GM21717 (cell line): Measurements from ENCODE around the gene KAT6B.
A peak's percentile ranks its signal among the peaks of the same experiment; 100 is the strongest.
"Not testable (repeated sequence)": the region's sequence is repeated elsewhere in the genome, so short reads cannot be mapped to it uniquely, and the experiment has no call there.

Source experiments
- ATAC-seq: cut with Tn5 transposase; IDR thresholded peaks from one replicate; pipeline ENCODE4 v1.9.1; 2021; ENCODE audit warnings: mild to moderate bottlenecking, moderate library complexity; ENCODE audit not compliant: unreplicated experiment

Gene KAT6B

DNA sequence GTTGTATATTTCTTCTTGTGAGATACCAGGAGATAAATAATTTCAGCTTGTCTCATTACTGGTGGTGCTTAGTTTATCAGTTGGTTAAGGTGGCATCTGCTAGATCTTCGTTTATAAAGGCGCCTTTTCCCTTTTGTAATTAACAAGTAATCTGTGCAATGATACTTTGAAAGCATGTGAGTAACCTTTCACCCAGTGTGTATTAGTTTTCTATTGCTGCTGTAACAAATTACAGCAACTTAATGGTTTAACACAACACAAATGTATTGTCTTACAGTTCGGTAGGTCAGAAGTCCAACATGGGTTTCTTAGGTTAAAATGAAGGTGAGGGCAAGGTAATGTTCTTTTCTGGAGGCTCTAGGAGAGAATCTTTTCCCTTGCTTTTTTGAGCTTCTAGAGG lies 30.5 kb downstream of the KAT6B start:
- no peak for ATAC-seq

DNA sequence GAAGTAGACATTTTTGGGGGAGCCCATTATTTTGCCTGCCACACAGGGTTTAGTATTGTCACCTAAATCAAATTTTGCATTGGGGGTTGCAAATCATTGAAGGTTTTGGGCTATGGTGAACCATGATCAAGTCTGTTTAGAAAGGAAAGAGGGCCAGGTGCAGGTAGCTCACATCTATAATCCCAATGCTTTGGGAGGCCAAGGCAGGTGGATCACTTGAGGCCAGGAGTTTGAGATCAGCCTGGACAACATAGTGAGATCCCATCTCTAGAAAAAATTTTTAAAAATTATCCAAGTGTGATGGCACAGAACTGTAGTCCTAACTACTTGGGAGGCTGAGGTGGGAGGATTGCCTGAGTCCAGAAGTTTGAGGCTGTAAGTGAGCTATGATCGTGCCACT lies 31.2 kb downstream of the KAT6B start:
- no peak for ATAC-seq

- ATAC-seq: no peak
Observed at GRCh38 chr10:74859546-74859945, 33.1 kb downstream of the KAT6B start.

- ATAC-seq: no peak
Observed at GRCh38 chr10:74862625-74863024, 36.2 kb downstream of the KAT6B start.

DNA sequence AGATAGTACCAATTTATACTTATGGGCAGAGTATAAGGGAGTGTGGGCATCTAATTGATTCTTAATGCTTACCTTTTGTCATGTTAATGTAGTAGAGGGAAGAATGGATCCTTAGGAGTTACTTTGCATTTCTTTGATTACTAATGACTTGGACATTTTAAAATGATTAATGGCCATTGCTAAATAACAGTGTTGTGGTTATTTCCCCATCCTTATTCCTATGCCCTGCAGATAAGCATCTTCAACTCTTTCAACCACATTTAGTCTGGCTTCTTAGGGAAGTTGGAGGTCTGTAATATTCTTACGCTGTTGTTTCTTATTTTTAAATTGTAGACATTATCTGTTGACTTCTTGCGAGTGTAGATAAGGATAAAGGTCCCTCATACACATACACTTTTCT lies 37.2 kb downstream of the KAT6B start:
- ATAC-seq: no peak

- ATAC-seq: no peak
Observed at GRCh38 chr10:74867351-74867750, 41.0 kb downstream of the KAT6B start.

- ATAC-seq: no peak
Observed at GRCh38 chr10:74868392-74868977, 42.1 kb downstream of the KAT6B start.

DNA sequence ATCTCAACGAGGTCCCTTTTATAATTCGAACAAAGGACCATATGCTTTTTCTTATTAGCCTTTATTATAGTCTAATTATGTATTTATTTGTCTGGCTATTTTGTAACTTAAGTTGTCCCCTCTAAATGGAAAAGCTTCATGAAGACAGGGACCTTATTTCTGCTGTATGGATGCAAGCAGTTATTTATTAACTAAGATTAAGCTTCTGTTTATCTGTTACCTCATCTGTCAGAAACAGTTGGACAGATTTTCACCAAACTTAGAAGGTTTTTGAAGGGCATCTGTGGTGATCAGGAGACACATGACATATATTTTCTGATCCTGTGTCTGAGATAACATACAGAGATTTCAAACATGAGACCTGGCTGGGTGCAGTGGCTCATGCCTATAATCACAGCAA lies 43.2 kb downstream of the KAT6B start:
- no peak for ATAC-seq

- ATAC-seq: no peak
Observed at GRCh38 chr10:74870191-74870590, 43.8 kb downstream of the KAT6B start.

GRCh38 chr10:74871595-74872382 lies 45.4 kb downstream of the KAT6B start:
- ATAC-seq: peak; percentile 91

DNA sequence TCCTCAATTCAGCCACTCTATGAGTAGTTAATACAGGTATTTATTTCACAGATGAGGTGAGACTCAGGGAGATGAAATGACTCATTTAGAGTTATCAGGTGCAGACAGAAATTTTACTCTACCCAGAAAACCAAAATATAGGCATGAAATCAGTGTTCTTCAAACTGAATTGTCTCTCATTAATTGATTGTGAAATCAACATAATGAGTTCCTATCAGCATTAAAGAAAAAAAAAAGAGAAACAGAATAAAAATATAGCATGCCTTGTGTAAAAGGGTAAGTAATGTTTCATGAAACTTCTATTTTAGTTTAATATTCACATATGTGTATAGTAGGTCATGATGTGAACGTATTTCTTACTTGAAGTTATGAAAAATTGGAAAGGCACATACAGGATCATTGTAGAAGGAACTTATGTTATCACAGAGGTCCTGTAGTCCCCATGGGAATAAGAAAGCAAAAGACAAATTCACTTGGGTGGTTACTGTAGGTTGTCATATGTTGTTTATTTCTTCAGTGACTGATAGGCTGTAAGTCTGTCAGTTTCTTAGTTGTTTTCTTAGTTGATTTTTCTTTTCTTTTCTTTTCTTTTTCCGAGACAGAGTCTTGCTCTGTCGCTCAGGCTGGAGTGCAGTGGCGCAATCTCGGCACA lies 47.5 kb downstream of the KAT6B start:
- ATAC-seq: no peak

- no peak for ATAC-seq
Observed at GRCh38 chr10:74874649-74875048, 48.2 kb downstream of the KAT6B start.

- no peak for ATAC-seq
Observed at GRCh38 chr10:74875068-74875467, 48.7 kb downstream of the KAT6B start.

DNA sequence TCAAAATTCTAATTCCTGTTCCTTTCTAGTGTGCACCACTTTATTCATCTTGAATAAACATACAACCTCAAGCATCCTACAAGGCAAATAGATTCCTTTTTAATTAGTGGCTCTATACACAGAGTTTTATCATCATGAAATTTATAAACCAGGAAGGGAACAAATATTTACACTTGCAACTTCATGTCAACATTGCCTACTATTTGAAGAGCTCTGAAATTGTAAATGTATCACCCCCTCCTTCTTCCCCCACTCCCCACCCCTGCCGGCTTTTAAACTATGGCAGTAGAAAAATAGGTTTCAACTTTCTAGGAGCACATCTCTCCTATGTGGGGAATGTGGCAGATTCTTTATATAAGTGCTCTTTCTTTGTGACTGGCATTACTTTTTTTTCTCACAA lies 49.6 kb downstream of the KAT6B start:
- no peak for ATAC-seq

GRCh38 chr10:74877054-74877453 lies 50.7 kb downstream of the KAT6B start:
- ATAC-seq: not testable (repeated sequence)

DNA sequence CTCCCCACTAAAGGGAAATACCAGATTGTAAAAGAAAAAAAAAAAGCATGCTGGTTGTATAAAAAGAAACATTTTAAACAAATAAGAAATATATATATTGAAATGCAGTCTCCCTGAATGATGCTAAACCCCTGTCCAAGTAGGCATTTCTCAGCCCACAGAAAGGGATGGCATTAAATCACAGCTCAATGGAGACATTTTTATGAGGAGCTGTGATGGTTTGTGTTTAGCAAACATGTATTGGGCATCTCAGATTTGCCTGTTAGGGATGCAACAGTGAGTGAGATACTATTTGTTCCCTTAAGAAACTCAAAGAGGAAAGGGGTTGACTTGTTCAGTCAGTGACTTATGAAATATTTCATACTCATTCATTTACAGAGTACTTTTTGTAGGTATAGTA lies 51.5 kb downstream of the KAT6B start:
- ATAC-seq: no peak

GRCh38 chr10:74880041-74880440 lies 53.6 kb downstream of the KAT6B start:
- ATAC-seq: no peak

DNA sequence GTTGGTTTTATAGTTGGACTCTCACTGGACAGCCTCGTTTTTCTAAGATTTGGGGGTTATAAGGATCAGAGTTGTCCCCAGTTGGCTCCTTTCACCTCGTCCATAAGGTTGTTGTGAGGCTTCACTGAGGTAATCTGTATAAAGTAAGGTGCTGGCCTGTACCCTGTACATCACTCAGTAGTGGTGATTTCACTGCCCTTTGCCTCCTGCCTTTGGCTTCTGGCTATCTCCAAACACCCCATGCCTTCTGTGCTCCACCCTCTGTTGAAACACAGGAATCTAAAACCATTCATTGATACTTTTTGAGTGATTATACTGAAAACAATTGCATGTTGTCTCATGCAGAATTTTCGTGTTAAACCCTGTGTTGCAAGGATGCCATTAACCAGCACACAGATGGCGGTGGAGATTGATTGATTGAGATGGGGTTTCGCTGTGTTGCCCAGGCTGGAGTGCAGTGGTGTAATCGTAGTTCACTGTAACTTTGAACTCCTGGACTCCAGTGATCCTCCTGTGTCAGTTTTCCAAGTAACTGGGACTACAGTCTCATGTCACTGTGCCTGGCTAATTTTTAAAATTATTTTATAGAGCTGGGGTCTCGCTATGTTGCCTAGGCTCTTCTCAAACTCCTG lies 55.0 kb downstream of the KAT6B start:
- ATAC-seq: no peak

GRCh38 chr10:74882427-74882826 lies 56.0 kb downstream of the KAT6B start:
- ATAC-seq: no peak

GRCh38 chr10:74882831-74883230 lies 56.4 kb downstream of the KAT6B start:
- no peak for ATAC-seq

DNA sequence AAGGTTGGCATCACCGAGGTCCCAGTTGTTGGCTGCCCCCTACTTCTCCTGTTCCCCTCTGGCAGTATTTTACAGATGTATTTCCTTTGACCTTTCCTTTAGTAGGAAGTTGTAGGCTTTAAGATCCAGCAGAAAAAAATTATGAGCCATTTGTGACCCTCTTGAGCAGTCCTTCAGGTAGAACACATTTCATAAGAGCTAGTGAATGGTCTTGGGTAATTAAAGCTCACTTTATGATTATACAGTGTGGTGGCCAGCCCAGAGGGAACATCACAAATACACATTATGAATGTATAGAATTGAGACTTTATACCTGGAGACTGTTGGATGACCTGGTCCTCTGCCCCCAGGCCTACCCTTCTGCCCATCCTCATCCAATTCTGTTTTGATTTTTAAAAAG lies 57.0 kb downstream of the KAT6B start:
- ATAC-seq: no peak
